ENCODE results near the gene NR6A1. TPM values are rescaled to one million over a fixed set of nuclear protein-coding genes. Genes with fewer than 3 reads are reported as not detected.

Gene NR6A1
- total RNA-seq, 1 experiment from 2014 or later, result 164 TPM

- Mint-ChIP-seq H3K4me3 (no peak overlapping the region), H3K27ac (no peak overlapping the region), H3K9me3 (no peaks in the 10 kb centered on the region), H3K4me1 (peaks cover 35% of the 10 kb centered on the region), H3K27me3 (ENCODE audit: low read depth) (peaks cover 38% of the 10 kb centered on the region), H3K36me3 (no peaks in the 10 kb centered on the region)
- CTCF ChIA-PET, result no interaction called here
- DNase-seq (ENCODE audit: low spot score) (no peak), ATAC-seq (no peak)
- TF ChIP-seq KAT7 (CRISPR knock-in tag; IDR thresholded peaks at IDR 0.05; ENCODE audit: borderline replicate concordance), result no peak
- no peak for TF ChIP-seq ZNF423 (CRISPR knock-in tag; IDR thresholded peaks at IDR 0.05)
- no peak for TF ChIP-seq ETV6 (CRISPR knock-in tag; IDR thresholded peaks at IDR 0.05)
- TF ChIP-seq FOXJ3 (CRISPR knock-in tag; IDR thresholded peaks at IDR 0.05; ENCODE audit: borderline replicate concordance), result no peak
- no peak for TF ChIP-seq PREB (CRISPR knock-in tag; IDR thresholded peaks at IDR 0.05; ENCODE audit: borderline replicate concordance)
- no peak for TF ChIP-seq ZNF281 (CRISPR knock-in tag; IDR thresholded peaks at IDR 0.05)
- TF ChIP-seq SMAD3 (CRISPR knock-in tag; IDR thresholded peaks at IDR 0.05; ENCODE audit: borderline replicate concordance), result no peak
- TF ChIP-seq EMX1 (CRISPR knock-in tag; IDR thresholded peaks at IDR 0.05), result no peak
- TF ChIP-seq ZNF121 (CRISPR knock-in tag; IDR thresholded peaks at IDR 0.05), result no peak
- POLR2A ChIA-PET, result no interaction called here
Measured at GRCh38 chr9:124483481-124483880, 287.6 kb downstream of the NR6A1 start.

GRCh38 chr9:124482431-124483031, 288.6 kb downstream of the NR6A1 start:
- H3K27me3 Mint-ChIP-seq (ENCODE audit: low read depth), result peaks cover 44% of the 10 kb centered on the region
- DNase-seq (ENCODE audit: low spot score), result no peak
- peak overlapping the region; percentile 56 for H3K4me3 Mint-ChIP-seq
- ATAC-seq, result peak; percentile 25
- H3K36me3 Mint-ChIP-seq, result no peaks in the 10 kb centered on the region
- H3K9me3 Mint-ChIP-seq, result no peaks in the 10 kb centered on the region
- no peak overlapping the region for H3K27ac Mint-ChIP-seq
- ChIA-PET POLR2A (no interaction called here), CTCF (interaction anchor here (1.1 to 1.2 kb wide), 2 partner anchors 54 to 64 kb away, joined by 3 to 7 read pairs; no protein-coding TSS in a partner anchor)
- peaks cover 33% of the 10 kb centered on the region for H3K4me1 Mint-ChIP-seq
- TF ChIP-seq NFE2L1 (CRISPR knock-in tag; IDR thresholded peaks at IDR 0.05) (no peak), ERG (CRISPR knock-in tag; IDR thresholded peaks at IDR 0.05) (no peak), E2F4 (CRISPR knock-in tag; IDR thresholded peaks at IDR 0.05; ENCODE audit: borderline replicate concordance, low read depth) (no peak), OVOL2 (CRISPR knock-in tag; IDR thresholded peaks at IDR 0.05; ENCODE audit: borderline replicate concordance) (no peak), HMGXB4 (CRISPR knock-in tag; IDR thresholded peaks at IDR 0.05) (no peak), AR (CRISPR knock-in tag; IDR thresholded peaks at IDR 0.05) (no peak), ZSCAN18 (CRISPR knock-in tag; IDR thresholded peaks at IDR 0.05) (no peak), GRHL2 (CRISPR knock-in tag; IDR thresholded peaks at IDR 0.05; ENCODE audit: insufficient replicate concordance, severe bottlenecking) (no peak), EMX1 (CRISPR knock-in tag; IDR thresholded peaks at IDR 0.05) (no peak), ZNF219 (CRISPR knock-in tag; IDR thresholded peaks at IDR 0.05; ENCODE audit: borderline replicate concordance) (no peak), NR2C2 (CRISPR knock-in tag; IDR thresholded peaks at IDR 0.05) (no peak), NFYB (CRISPR knock-in tag; conservative IDR thresholded peaks at IDR 0.05; ENCODE audit: low read depth) (no peak), CDX4 (CRISPR knock-in tag; IDR thresholded peaks at IDR 0.05; ENCODE audit: borderline replicate concordance) (no peak), TP53 (CRISPR knock-in tag; IDR thresholded peaks at IDR 0.05) (no peak)

Data from WTC11 (cell line).